Activated CD4-positive, alpha-beta T cell treated with anti-CD3 and anti-CD28 coated beads, Interleukin-10, Interleukin-2, amounts not matched to agents 100 ng/mL and 50 ng/mL, durations not matched to agents 16 hours and 8 hours (primary cell): ENCODE data around the gene KIRREL3.
A peak's percentile ranks its signal among the peaks of the same experiment; 100 is the strongest.
"Not testable (repeated sequence)": the region's sequence is repeated elsewhere in the genome, so short reads cannot be mapped to it uniquely, and the experiment has no call there.

ENCODE experiments used
- DNase-seq: peaks from one replicate; pipeline ENCODE4 v3.0.0-alpha.2; 2020

Gene KIRREL3

GRCh38 chr11:126996036-126996804, 4.3 kb downstream of the KIRREL3 start:
- no peak for DNase-seq

- DNase-seq: no peak
These were observed 7.0 kb downstream of the KIRREL3 start for GRCh38 chr11:126993599-126993998.

- no peak for DNase-seq
These were observed 7.8 kb downstream of the KIRREL3 start for GRCh38 chr11:126992804-126993111.

GRCh38 chr11:126992065-126992803, 8.3 kb downstream of the KIRREL3 start:
- DNase-seq: no peak

- no peak for DNase-seq
These were observed 9.0 kb downstream of the KIRREL3 start for GRCh38 chr11:126991596-126991995.

- no peak for DNase-seq
These were observed 9.7 kb downstream of the KIRREL3 start for GRCh38 chr11:126990716-126991480.

GRCh38 chr11:126989942-126990715, 10.4 kb downstream of the KIRREL3 start:
- peak; percentile 67 for DNase-seq

GRCh38 chr11:126988655-126989054, 11.9 kb downstream of the KIRREL3 start:
- DNase-seq: no peak

GRCh38 chr11:126981635-126982034, 18.9 kb downstream of the KIRREL3 start:
- DNase-seq: no peak

- no peak for DNase-seq
These were observed 21.7 kb downstream of the KIRREL3 start for GRCh38 chr11:126978911-126979310.

- DNase-seq: no peak
These were observed 22.4 kb downstream of the KIRREL3 start for GRCh38 chr11:126978165-126978564.

GRCh38 chr11:126973051-126973450, 27.5 kb downstream of the KIRREL3 start:
- DNase-seq: no peak

- no peak for DNase-seq
These were observed 29.3 kb downstream of the KIRREL3 start for GRCh38 chr11:126971305-126971704.

GRCh38 chr11:126969865-126970479, 30.6 kb downstream of the KIRREL3 start:
- peak; percentile 4 for DNase-seq

GRCh38 chr11:126968915-126969314, 31.7 kb downstream of the KIRREL3 start:
- peak; percentile 2 for DNase-seq

GRCh38 chr11:126965331-126965730, 35.2 kb downstream of the KIRREL3 start:
- DNase-seq: no peak

- no peak for DNase-seq
These were observed 36.8 kb downstream of the KIRREL3 start for GRCh38 chr11:126963603-126964363.

GRCh38 chr11:126963115-126963514, 37.5 kb downstream of the KIRREL3 start:
- DNase-seq: no peak

GRCh38 chr11:126959700-126960099, 40.9 kb downstream of the KIRREL3 start:
- DNase-seq: no peak

GRCh38 chr11:126956635-126957034, 43.9 kb downstream of the KIRREL3 start:
- no peak for DNase-seq

GRCh38 chr11:126952533-126952932, 48.0 kb downstream of the KIRREL3 start:
- not testable (repeated sequence) for DNase-seq

- DNase-seq: no peak
These were observed 49.1 kb downstream of the KIRREL3 start for GRCh38 chr11:126951465-126951864.
